ENCODE results near the gene COA4.

COA4 gene

GRCh38 chr11:73875840-73876239 is 806 bp downstream of the COA4 start:
- TF ChIP-seq CTCF (IDR thresholded peaks at IDR 0.05) = no peak

DNA sequence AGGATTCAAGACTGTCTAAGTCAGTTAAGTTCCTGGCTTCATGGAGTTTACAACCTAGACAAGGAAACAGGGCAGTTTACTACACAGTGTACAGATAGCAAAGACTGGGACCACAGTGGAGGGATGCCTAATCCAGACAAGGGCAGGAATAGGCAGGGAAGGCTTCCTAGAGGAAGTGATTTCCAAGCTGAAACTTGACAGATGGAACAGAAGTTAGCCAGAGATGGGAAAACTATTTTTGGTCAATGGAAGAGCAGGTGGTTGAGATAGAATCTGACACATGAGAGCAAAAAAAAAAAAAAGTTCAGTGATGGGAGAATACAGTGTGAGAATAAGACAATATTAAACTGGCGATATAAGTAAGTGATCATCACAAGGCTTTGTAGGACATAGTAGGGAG is 1.3 kb downstream of the COA4 start:
- TF ChIP-seq CTCF (IDR thresholded peaks at IDR 0.05) = no peak

DNA sequence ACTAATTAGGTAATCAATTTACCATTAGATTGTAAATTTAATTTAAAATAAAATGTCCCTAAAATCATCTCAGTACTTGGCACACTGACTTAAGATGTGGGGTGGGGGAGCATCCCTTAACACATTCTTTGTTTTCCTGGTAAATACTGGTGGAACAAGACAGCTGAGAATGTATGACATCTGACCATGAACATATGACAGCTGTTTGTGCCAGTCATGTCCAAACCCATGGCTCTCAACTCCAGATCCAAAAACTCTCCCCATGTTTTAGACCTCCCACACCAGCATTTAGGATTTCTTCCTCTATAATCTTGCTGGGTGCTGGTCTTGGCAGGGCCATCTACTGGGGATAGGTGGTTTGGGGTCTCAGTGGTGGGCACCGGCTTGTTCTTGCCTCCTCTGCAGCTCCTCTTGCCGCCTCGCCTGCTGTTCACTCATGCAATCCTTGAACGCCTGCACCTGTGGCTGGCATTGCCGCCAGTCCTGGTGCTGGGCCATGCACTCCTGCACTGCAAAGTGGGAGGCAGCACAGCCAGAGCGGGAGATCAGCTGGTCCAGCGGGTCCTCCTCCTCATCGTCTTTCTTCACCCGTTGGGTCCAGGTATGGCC is 3.8 kb downstream of the COA4 start:
- no peak for TF ChIP-seq CTCF (IDR thresholded peaks at IDR 0.05)

GRCh38 chr11:73870261-73870660 is 6.4 kb downstream of the COA4 start:
- no peak for TF ChIP-seq CTCF (IDR thresholded peaks at IDR 0.05)

GRCh38 chr11:73869332-73869949 is 7.2 kb downstream of the COA4 start:
- no peak for TF ChIP-seq CTCF (IDR thresholded peaks at IDR 0.05)

GRCh38 chr11:73866586-73866996 is 10.1 kb downstream of the COA4 start:
- no peak for TF ChIP-seq CTCF (IDR thresholded peaks at IDR 0.05)

DNA sequence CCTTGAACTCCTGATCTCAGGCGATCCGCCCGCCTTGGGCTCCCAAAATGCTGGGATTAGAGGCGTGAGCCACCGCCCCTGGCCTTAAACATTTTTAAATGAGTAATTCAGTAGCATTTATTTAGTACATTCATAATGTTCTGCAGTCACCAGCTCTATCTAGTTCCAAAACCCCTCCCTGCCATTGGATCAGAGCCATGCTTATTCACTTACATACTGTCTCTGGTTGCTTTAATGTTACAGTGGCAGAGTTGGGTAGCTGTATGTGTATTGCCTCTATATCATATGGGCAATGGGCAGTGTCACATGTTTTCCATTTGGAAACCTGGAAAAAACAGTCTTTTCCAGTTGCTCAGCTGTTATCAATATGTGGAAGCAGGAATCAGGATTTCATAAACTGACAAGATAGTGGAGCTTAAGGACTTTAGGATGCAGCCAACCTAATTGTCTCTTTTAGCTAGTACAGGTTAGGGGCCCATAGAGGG is 10.5 kb downstream of the COA4 start:
- no peak for TF ChIP-seq CTCF (IDR thresholded peaks at IDR 0.05)
